Stimulated activated effector memory CD8-positive, alpha-beta T cell treated with anti-CD3 and anti-CD28 coated beads, Interleukin-12 subunit alpha, Interleukin-12 subunit beta, amount 100 ng/mL, for 72 hours (primary cell): ENCODE data around the gene RBM18.

ENCODE experiments used
- ATAC-seq: fragments of 150-1000 bp; cut with Tn5 transposase; 2 replicates; pipeline ENCODE4 v1.10.0; 2021
- DNase-seq, 2 donors: peaks; one replicate each; pipeline ENCODE4 v3.0.0; 2021 to 2022; ENCODE audit warnings: low spot score in 2 of 2
- H3K27ac Mint-ChIP-seq: one replicate; pipeline ENCODE4 v1.8.0; 2022; ENCODE audit warnings: mild to moderate bottlenecking, mixed read lengths
- H3K36me3 Mint-ChIP-seq: one replicate; pipeline ENCODE4 v1.8.0; 2022; ENCODE audit warnings: mild to moderate bottlenecking, mixed read lengths
- H3K4me1 Mint-ChIP-seq: one replicate; pipeline ENCODE4 v1.8.0; 2022; ENCODE audit warnings: mixed read lengths
- H3K4me3 Mint-ChIP-seq: one replicate; pipeline ENCODE4 v1.8.0; 2022; ENCODE audit warnings: mild to moderate bottlenecking, mixed read lengths
- H3K9me3 Mint-ChIP-seq: one replicate; pipeline ENCODE4 v1.8.0; 2022; ENCODE audit warnings: mixed read lengths

RBM18 gene

GRCh38 chr9:122188369-122188768 is 76.3 kb downstream of the RBM18 start:
- DNase-seq = no peak
- Mint-ChIP-seq H3K4me1 (no peaks in the 10 kb centered on the region), H3K9me3 (no peaks in the 10 kb centered on the region), H3K4me3 (no peak overlapping the region), H3K27ac (no peak overlapping the region), H3K36me3 (no peaks in the 10 kb centered on the region)
- no peak for ATAC-seq
